A673 (cell line): Measurements from ENCODE around the gene FANCL.

Source experiments
- EZH2 ChIP-seq: fragments of 200-600 bp; sonication (generic); IDR thresholded peaks from 2 replicates; pipeline ENCODE4 v1.6.1; 2017; ENCODE audit warnings: borderline replicate concordance, low read depth, mild to moderate bottlenecking, mixed read lengths, antibody characterized with exemption, low read length; ENCODE audit not compliant: poor library complexity, severe bottlenecking
- TF ChIP-seq, protein P1 (sequence below): fragments of 300-800, 200-600 bp; sonication (generic); conservative IDR thresholded peaks from 2 replicates; pipeline ENCODE4 v1.5.1; 2017; ENCODE audit warnings: low read depth, mild to moderate bottlenecking, antibody characterized with exemption, low read length, moderate library complexity, mixed read lengths

DNA sequence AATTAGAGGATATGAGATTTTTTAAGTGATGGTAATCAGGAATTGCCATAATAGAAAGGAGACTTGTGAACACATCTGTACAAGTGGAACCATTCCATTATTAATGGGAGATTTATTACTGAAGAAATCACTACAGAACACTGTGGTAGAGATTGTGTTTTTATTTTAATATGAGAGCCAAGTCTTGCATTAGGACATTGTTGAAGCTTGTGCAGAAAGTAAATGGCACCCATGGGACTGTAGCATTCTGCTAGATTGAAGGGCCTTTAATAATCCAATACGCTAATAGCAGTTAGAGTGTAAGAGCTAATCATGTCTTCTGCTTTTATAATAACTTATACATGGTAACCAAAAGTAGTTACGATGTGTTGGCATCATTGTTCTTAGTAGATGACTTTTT lies 110.9 kb downstream of the FANCL start:
- TF ChIP-seq, protein P1, sequence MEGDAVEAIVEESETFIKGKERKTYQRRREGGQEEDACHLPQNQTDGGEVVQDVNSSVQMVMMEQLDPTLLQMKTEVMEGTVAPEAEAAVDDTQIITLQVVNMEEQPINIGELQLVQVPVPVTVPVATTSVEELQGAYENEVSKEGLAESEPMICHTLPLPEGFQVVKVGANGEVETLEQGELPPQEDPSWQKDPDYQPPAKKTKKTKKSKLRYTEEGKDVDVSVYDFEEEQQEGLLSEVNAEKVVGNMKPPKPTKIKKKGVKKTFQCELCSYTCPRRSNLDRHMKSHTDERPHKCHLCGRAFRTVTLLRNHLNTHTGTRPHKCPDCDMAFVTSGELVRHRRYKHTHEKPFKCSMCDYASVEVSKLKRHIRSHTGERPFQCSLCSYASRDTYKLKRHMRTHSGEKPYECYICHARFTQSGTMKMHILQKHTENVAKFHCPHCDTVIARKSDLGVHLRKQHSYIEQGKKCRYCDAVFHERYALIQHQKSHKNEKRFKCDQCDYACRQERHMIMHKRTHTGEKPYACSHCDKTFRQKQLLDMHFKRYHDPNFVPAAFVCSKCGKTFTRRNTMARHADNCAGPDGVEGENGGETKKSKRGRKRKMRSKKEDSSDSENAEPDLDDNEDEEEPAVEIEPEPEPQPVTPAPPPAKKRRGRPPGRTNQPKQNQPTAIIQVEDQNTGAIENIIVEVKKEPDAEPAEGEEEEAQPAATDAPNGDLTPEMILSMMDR: no peak
- TF ChIP-seq EZH2: no peak
